H1 (cell line): ENCODE data around the gene FKTN. TPM values are rescaled to one million over a fixed set of nuclear protein-coding genes. Genes with fewer than 3 reads are reported as not detected.

Source experiments
- USF2 ChIP-seq: IDR thresholded peaks from 2 replicates; pipeline ENCODE4 v1.6.1; 2011; ENCODE audit warnings: low read length, improper control_type of control experiment
- polyA plus RNA-seq, 7 experiments: library from polyadenylated mRNA; depleted of rRNA in 3 of 7; stranded (reverse) in 5 of 7; unstranded in 2 of 7; fragments of >200 nt in 5 of 7; fragments of 200-250 nt in 2 of 7; gene quantifications; 1 replicate in 5 of 7; 2 replicates in 1 of 7; 4 replicates in 1 of 7; pipeline versions ENCODE4 v1.2.1 to v1.2.3, GENCODE V29; 2011 to 2013; ENCODE audit warnings: missing spikeins in 2 of 7, mixed read lengths in 2 of 7
- total RNA-seq: library from RNA; stranded (reverse); fragmentation: NEBNext Ultra II Directional; extraction: Animal tissue kit (Norgen Biotek cat#: 25700); gene quantifications from 2 replicates; pipeline ENCODE4 v1.2.1, GENCODE V29; 2021

FKTN gene
- total and polyA plus RNA-seq, 2 of the 8 experiments (the other 6 are each of a cell fraction or from before 2014, with no cell fraction given), result 2.7 to 13.4 TPM

GRCh38 chr9:105667867-105668266 lies 109.9 kb downstream of the FKTN start (continued):
- no peak for TF ChIP-seq USF2
